PC-3 (cell line): ENCODE results near the gene MGST1. TPM values are rescaled to one million over a fixed set of nuclear protein-coding genes. Genes with fewer than 3 reads are reported as not detected.
"Not testable (repeated sequence)": the region's sequence is repeated elsewhere in the genome, so short reads cannot be mapped to it uniquely, and the experiment has no call there.

Experiments used
- ATAC-seq: fragments of 200-7000 bp; cut with Tn5 transposase; 2 replicates; pipeline ENCODE4 v1.9.1; 2020; ENCODE audit warnings: mild to moderate bottlenecking, moderate library complexity
- BruUV-seq: library from RNA; stranded (reverse); fragments of 400-500 nt; replicated peaks from 2 replicates; lab custom pipeline; 2021; lab: Mats Ljungman, UMichigan
- CTCF ChIA-PET: fragments of 300-600 bp; sonication (Branson Sonifier 250); formaldehyde crosslinking; loops from one replicate; lab custom pipeline; 2022; ENCODE audit warnings: antibody characterized with exemption; lab: Charles Lee
- POLR2A ChIA-PET: fragments of 300-600 bp; sonication (Branson Sonifier 250); formaldehyde crosslinking; loops from one replicate; lab custom pipeline; 2022; ENCODE audit warnings: antibody characterized with exemption; ENCODE audit not compliant: unreplicated experiment; lab: Charles Lee
- DNase-seq: peaks from one replicate; pipeline ENCODE4 v3.0.0-alpha.2; 2015
- H2AFZ ChIP-seq: fragments of 300-600 bp; sonication (generic); 2 replicates; pipeline ENCODE4 v1.6.0; 2016; ENCODE audit warnings: antibody characterized with exemption, low read length
- H3F3A ChIP-seq: fragments of 300-600 bp; sonication (generic); one replicate; pipeline ENCODE4 v1.6.0; 2017; ENCODE audit warnings: antibody characterized with exemption, low read length, control low read depth, mild to moderate bottlenecking; ENCODE audit not compliant: unreplicated experiment
- H3K27ac ChIP-seq: fragments of 300-600 bp; sonication (generic); 2 replicates; pipeline ENCODE4 v1.5.1; 2016; ENCODE audit warnings: mild to moderate bottlenecking, low read length
- H3K27me3 ChIP-seq: fragments of 300-600 bp; sonication (generic); 2 replicates; pipeline ENCODE4 v1.6.1; 2016; ENCODE audit warnings: low read length, mixed read lengths
- H3K36me3 ChIP-seq: fragments of 300-600 bp; sonication (generic); 2 replicates; pipeline ENCODE4 v1.6.1; 2016; ENCODE audit warnings: low read depth, mixed run types, low read length, mixed read lengths
- H3K4me1 ChIP-seq: fragments of 300-600 bp; sonication (generic); 2 replicates; pipeline ENCODE4 v1.5.1; 2016; ENCODE audit warnings: low read length; ENCODE audit not compliant: insufficient read depth
- H3K4me2 ChIP-seq: fragments of 300-600 bp; sonication (generic); 2 replicates; pipeline ENCODE4 v1.6.0; 2016; ENCODE audit warnings: low read length
- H3K4me3 ChIP-seq: fragments of 300-600 bp; sonication (generic); 2 replicates; pipeline ENCODE4 v1.5.1; 2016; ENCODE audit warnings: mild to moderate bottlenecking, low read length, mixed read lengths
- H3K79me2 ChIP-seq: fragments of 300-600 bp; sonication (generic); 2 replicates; pipeline ENCODE4 v1.6.1; 2017; ENCODE audit warnings: low read length, mixed read lengths
- H3K9ac ChIP-seq: fragments of 300-600 bp; sonication (generic); 2 replicates; pipeline ENCODE4 v1.6.0; 2016; ENCODE audit warnings: mild to moderate bottlenecking, low read length
- H3K9me2 ChIP-seq: fragments of 300-600 bp; sonication (generic); replicated peaks from 2 replicates; pipeline ENCODE4 v1.6.1; 2016; ENCODE audit warnings: mixed run types, low read length, mixed read lengths
- H3K9me3 ChIP-seq: fragments of 300-600 bp; sonication (generic); 2 replicates; pipeline ENCODE4 v1.6.1; 2016; ENCODE audit warnings: low read length, mixed read lengths
- H4K20me1 ChIP-seq: fragments of 300-600 bp; sonication (generic); 2 replicates; pipeline ENCODE4 v1.6.1; 2016; ENCODE audit warnings: low read length, mixed read lengths
- EZH2 ChIP-seq: fragments of 300-600 bp; sonication (generic); IDR thresholded peaks from one replicate; pipeline ENCODE4 v1.6.1; 2017; ENCODE audit warnings: antibody characterized with exemption, mild to moderate bottlenecking, low read length; ENCODE audit not compliant: unreplicated experiment
- EZH2phosphoT487 ChIP-seq: fragments of 300-600 bp; sonication (generic); IDR thresholded peaks from 2 replicates; pipeline ENCODE4 v1.6.1; 2018; ENCODE audit warnings: mild to moderate bottlenecking, antibody characterized with exemption, low read length, borderline replicate concordance
- intact Hi-C: fragments of 100-400 bp; cut with micrococcal nuclease; formaldehyde crosslinking; loops from 2 replicates; pipeline ENCODE4 v1.9.0; 2023
- total RNA-seq: library from RNA; depleted of rRNA; stranded (reverse); fragments of >200 nt; gene quantifications from 2 replicates; pipeline ENCODE4 v1.2.3, GENCODE V29; 2014; rRNA removed
- TF ChIP-seq, protein P1 (sequence below): fragments of 300-600 bp; sonication (generic); conservative IDR thresholded peaks from 2 replicates; pipeline ENCODE4 v1.5.1; 2017; ENCODE audit warnings: antibody characterized with exemption, low read depth, mild to moderate bottlenecking, low read length

MGST1 gene
- total RNA-seq, 1 experiment from 2014 or later: 105 TPM

DNA sequence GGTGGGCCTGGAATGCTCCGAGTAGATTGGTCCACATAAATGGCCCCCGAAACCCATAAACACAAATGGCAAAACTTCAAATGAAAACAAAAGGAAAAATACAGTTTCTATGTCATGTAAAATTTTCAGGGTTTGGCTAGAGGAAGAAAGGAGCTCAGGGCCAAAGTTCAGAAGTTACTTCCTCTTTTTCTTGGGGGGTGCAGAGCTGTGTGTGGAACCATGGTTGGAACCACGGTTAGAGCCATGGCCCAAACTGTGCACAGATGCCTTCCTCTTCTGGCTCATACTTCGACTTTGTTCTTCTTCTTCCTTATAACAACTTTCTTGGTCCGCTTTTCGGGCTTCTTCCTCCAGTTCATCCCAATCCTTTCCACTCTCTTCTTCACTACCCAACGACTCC lies 51.7 kb downstream of the MGST1 start:
- TF ChIP-seq, protein P1, sequence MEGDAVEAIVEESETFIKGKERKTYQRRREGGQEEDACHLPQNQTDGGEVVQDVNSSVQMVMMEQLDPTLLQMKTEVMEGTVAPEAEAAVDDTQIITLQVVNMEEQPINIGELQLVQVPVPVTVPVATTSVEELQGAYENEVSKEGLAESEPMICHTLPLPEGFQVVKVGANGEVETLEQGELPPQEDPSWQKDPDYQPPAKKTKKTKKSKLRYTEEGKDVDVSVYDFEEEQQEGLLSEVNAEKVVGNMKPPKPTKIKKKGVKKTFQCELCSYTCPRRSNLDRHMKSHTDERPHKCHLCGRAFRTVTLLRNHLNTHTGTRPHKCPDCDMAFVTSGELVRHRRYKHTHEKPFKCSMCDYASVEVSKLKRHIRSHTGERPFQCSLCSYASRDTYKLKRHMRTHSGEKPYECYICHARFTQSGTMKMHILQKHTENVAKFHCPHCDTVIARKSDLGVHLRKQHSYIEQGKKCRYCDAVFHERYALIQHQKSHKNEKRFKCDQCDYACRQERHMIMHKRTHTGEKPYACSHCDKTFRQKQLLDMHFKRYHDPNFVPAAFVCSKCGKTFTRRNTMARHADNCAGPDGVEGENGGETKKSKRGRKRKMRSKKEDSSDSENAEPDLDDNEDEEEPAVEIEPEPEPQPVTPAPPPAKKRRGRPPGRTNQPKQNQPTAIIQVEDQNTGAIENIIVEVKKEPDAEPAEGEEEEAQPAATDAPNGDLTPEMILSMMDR: no peak

DNA sequence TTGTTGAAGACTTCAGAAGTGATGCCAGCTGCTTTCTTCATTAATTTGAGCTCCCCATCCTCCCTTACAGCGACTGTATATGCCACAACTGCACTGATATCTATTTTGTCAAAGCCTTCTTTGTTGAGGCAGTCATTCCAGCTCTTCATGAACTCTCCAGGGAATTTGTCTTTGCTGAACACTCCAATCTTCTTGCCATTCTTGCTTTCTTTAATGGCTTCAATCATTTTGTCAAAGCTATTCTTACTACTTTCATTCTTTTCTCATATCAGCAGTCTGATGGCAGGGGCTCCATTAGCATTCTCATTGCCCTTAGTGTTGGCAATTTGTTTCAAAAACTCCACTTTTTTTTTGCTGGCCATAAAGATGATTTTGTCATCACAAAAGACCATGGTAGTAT lies 54.4 kb downstream of the MGST1 start:
- H3K4me2 ChIP-seq, H3F3A ChIP-seq, BruUV-seq, H3K4me3 ChIP-seq, ATAC-seq, H3K9me2 ChIP-seq, H3K36me3 ChIP-seq, POLR2A ChIA-PET, H3K27me3 ChIP-seq, DNase-seq, H2AFZ ChIP-seq, intact Hi-C loops, CTCF ChIA-PET, H3K9me3 ChIP-seq, H3K79me2 ChIP-seq, H3K27ac ChIP-seq, H3K9ac ChIP-seq, H3K4me1 ChIP-seq, H4K20me1 ChIP-seq: not testable (repeated sequence)

More for the DNA sequence above, 51.7 kb downstream of the MGST1 start:
- H3K36me3 ChIP-seq: no peaks in the 10 kb centered on the region
- ChIA-PET CTCF (no interaction called here), POLR2A (no interaction called here)
- no TSS peak for BruUV-seq
- H3K27ac ChIP-seq: no peak overlapping the region
- no peak for DNase-seq
- H3K4me2 ChIP-seq: no peak overlapping the region
- no peak for ATAC-seq
- no peaks in the 10 kb centered on the region for H3F3A ChIP-seq
- H3K9ac ChIP-seq: no peak overlapping the region
- no peak overlapping the region for H2AFZ ChIP-seq
- H3K27me3 ChIP-seq: no peaks in the 10 kb centered on the region
- no peaks in the 10 kb centered on the region for H3K9me3 ChIP-seq
- H3K79me2 ChIP-seq: no peaks in the 10 kb centered on the region
- H3K4me1 ChIP-seq: no peaks in the 10 kb centered on the region
- no peaks in the 10 kb centered on the region for H3K9me2 ChIP-seq
- H3K4me3 ChIP-seq: no peak overlapping the region
- H4K20me1 ChIP-seq: no peaks in the 10 kb centered on the region
- intact Hi-C loops: no loop called here

DNA sequence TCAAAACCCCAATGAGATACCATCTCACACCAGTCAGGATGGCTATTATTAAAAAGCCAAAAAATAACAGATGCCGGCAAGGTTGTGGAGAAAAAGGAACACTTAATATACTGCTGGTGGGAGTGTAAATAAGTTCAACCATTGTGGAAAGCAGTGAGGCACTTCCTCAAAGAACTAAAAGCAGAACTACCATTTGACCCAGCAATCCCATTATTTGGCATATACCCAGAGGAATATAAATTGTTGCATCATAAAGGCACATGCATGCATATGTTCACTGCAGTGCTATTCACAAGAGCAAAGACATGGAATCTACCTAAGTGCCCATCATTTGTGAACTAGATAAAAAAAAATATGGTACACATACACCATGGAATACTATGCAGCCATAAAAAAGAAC lies 59.9 kb downstream of the MGST1 start:
- H3K9me2 ChIP-seq: no peaks in the 10 kb centered on the region
- ChIA-PET POLR2A (no interaction called here), CTCF (no interaction called here)
- no peak overlapping the region for H3K9ac ChIP-seq
- ATAC-seq (no peak), DNase-seq (no peak)
- no peak overlapping the region for H3K27ac ChIP-seq
- H3F3A ChIP-seq: no peaks in the 10 kb centered on the region
- intact Hi-C loops: no loop called here
- TF ChIP-seq, protein P1: no peak
- TF ChIP-seq EZH2: no peak
- no peak for TF ChIP-seq EZH2phosphoT487
- H3K4me1 ChIP-seq: no peaks in the 10 kb centered on the region
- no peaks in the 10 kb centered on the region for H3K79me2 ChIP-seq
- no peaks in the 10 kb centered on the region for H4K20me1 ChIP-seq
- H3K9me3 ChIP-seq: no peaks in the 10 kb centered on the region
- BruUV-seq: no TSS peak
- no peak overlapping the region for H3K4me2 ChIP-seq
- H3K4me3 ChIP-seq: no peak overlapping the region
- H3K27me3 ChIP-seq: no peaks in the 10 kb centered on the region
- H2AFZ ChIP-seq: no peak overlapping the region
- no peaks in the 10 kb centered on the region for H3K36me3 ChIP-seq

Other genes starting within 250 kb of the MGST1 start
- gene SLC15A5, start 70.0 kb upstream of the MGST1 start, total RNA-seq: not detected in 2 replicates